A549 (cell line): Measurements from ENCODE around the gene TCF12. TPM values are rescaled to one million over a fixed set of nuclear protein-coding genes. Genes with fewer than 3 reads are reported as not detected.
A peak's percentile ranks its signal among the peaks of the same experiment; 100 is the strongest.

Experiments
- ATAC-seq, 2 experiments: fragments of 200-7000 bp in 1 of 2; fragments of >200 bp in 1 of 2; cut with Nextera tagmentation in 1 of 2; cut with Tn5 transposase in 1 of 2; 3 replicates each; pipeline versions ENCODE4 v1.8.0 to v1.9.1; 2018 to 2020; ENCODE audit warnings: mild to moderate bottlenecking in 1 of 2, moderate library complexity in 1 of 2
- CTCF ChIA-PET: fragments of 300-600 bp; sonication (Branson Sonifier 250); formaldehyde crosslinking; extraction: SDS; loops from one replicate; lab custom pipeline; 2021; ENCODE audit warnings: antibody characterized with exemption, inconsistent platforms; lab: Yijun Ruan, JAX
- POLR2A ChIA-PET: fragments of 350-600 bp; formaldehyde crosslinking; extraction: SDS; loops from one replicate; lab custom pipeline; 2021; ENCODE audit warnings: antibody characterized with exemption, inconsistent platforms; lab: Yijun Ruan, JAX
- DNase-seq, 2 experiments: peaks; one replicate each; pipeline versions ENCODE4 v3.0.0 to v3.0.0-alpha.2; 2011 to 2016; ENCODE audit warnings: low read depth in 1 of 2, low spot score in 1 of 2
- FAIRE-seq: peaks from 2 replicates; lab custom pipeline; 2011; peaks lifted over from hg19 to GRCh38; lab: Jason Lieb, UNC
- H3K27ac ChIP-seq, 2 experiments: fragments of >200 bp; sonication (Bioruptor Twin); formaldehyde crosslinking; 3 replicates each; pipeline ENCODE4 v1.5.1; 2016 to 2017
- H3K4me1 ChIP-seq: fragments of >200 bp; sonication (Bioruptor Twin); formaldehyde crosslinking; 3 replicates; pipeline ENCODE4 v1.6.1; 2016
- H3K4me2 ChIP-seq: fragments of >200 bp; sonication (Bioruptor Twin); formaldehyde crosslinking; 3 replicates; pipeline ENCODE4 v1.6.1; 2016
- H3K4me3 ChIP-seq: fragments of >200 bp; sonication (Bioruptor Twin); formaldehyde crosslinking; 3 replicates; pipeline ENCODE4 v1.5.1; 2016
- H3K9me3 ChIP-seq: fragments of >200 bp; sonication (Bioruptor Twin); formaldehyde crosslinking; 3 replicates; pipeline ENCODE4 v1.6.1; 2016
- CEBPB ChIP-seq, 2 experiments: fragments of >200 bp in 1 of 2; sonication (Bioruptor Twin) in 1 of 2; formaldehyde crosslinking in 1 of 2; IDR thresholded peaks; 2 replicates each; pipeline ENCODE4 v1.6.1; 2012 to 2016
- CHD2 ChIP-seq: fragments of 150-350 bp; IDR thresholded peaks from 2 replicates; pipeline ENCODE4 v1.6.1; 2014; ENCODE audit warnings: low read length; ENCODE audit not compliant: partially characterized antibody
- EHMT2 ChIP-seq: fragments of 200-600 bp; sonication (generic); IDR thresholded peaks from 2 replicates; pipeline ENCODE4 v1.6.1; 2016; ENCODE audit warnings: antibody characterized with exemption, low read depth, mild to moderate bottlenecking, moderate library complexity
- FOSL2 ChIP-seq, 2 experiments: fragments of 450-650 bp in 1 of 2; fragments of >200 bp in 1 of 2; sonication (Bioruptor Twin) in 1 of 2; formaldehyde crosslinking; IDR thresholded peaks; 2 replicates each; pipeline versions ENCODE4 v1.5.0 to v1.6.1; 2016 to 2020; ENCODE audit warnings: mild to moderate bottlenecking in 1 of 2, moderate library complexity in 1 of 2
- HDAC2 ChIP-seq: fragments of 200-600 bp; sonication (generic); IDR thresholded peaks from 2 replicates; pipeline ENCODE4 v1.6.1; 2016
- HOXB13 ChIP-seq: fragments of 250-450 bp; sonication (Bioruptor Pico); IDR thresholded peaks from 2 replicates; pipeline ENCODE4 v1.5.0; 2020; ENCODE audit warnings: low read depth, mild to moderate bottlenecking, moderate library complexity
- JUN ChIP-seq, 2 experiments: fragments of >200 bp; sonication (Bioruptor Twin); formaldehyde crosslinking; IDR thresholded peaks; 2 replicates in 1 of 2; 3 replicates in 1 of 2; pipeline ENCODE4 v1.6.1; 2016 to 2017
- MAZ ChIP-seq: fragments of 150-350 bp; IDR thresholded peaks from 2 replicates; pipeline ENCODE4 v1.6.1; 2014; ENCODE audit warnings: antibody characterized with exemption, low read depth, low read length, borderline replicate concordance
- MYC ChIP-seq: IDR thresholded peaks from 2 replicates; pipeline ENCODE4 v1.6.1; 2012; ENCODE audit warnings: mild to moderate bottlenecking, inconsistent platforms, low read length, improper control_type of control experiment, borderline replicate concordance
- POLR2A ChIP-seq: IDR thresholded peaks from 2 replicates; pipeline ENCODE4 v1.6.1; 2012; ENCODE audit warnings: mild to moderate bottlenecking, low read length
- POLR2AphosphoS2 ChIP-seq: conservative IDR thresholded peaks from 2 replicates; pipeline ENCODE4 v1.6.1; 2012; ENCODE audit warnings: low read length, improper control_type of control experiment, inconsistent platforms
- RARB ChIP-seq: fragments of 250-450 bp; sonication (Bioruptor Pico); IDR thresholded peaks from 2 replicates; pipeline ENCODE4 v1.8.0; 2021; ENCODE audit warnings: mild to moderate bottlenecking, moderate library complexity
- RFX5 ChIP-seq: fragments of 450-650 bp; IDR thresholded peaks from 2 replicates; pipeline ENCODE4 v1.7.1; 2014; ENCODE audit warnings: antibody characterized with exemption, mild to moderate bottlenecking, moderate library complexity
- RNF2 ChIP-seq: fragments of 200-600 bp; sonication (generic); IDR thresholded peaks from 2 replicates; pipeline ENCODE4 v1.6.1; 2016; ENCODE audit warnings: low read depth, mild to moderate bottlenecking, antibody characterized with exemption, moderate library complexity, borderline replicate concordance
- SREBF2 ChIP-seq: fragments of 450-650 bp; IDR thresholded peaks from 2 replicates; pipeline ENCODE4 v1.6.1; 2014; ENCODE audit warnings: mild to moderate bottlenecking, moderate library complexity
- ZFP36 ChIP-seq: fragments of 450-650 bp; IDR thresholded peaks from 2 replicates; pipeline ENCODE4 v1.6.1; 2014; ENCODE audit warnings: borderline replicate concordance; ENCODE audit not compliant: partially characterized antibody
- WGBS: methylation state at CpG from one replicate; pipeline ENCODE4 v1.1.6; 2017; ENCODE audit errors: missing lambda C conversion rate; 5-methylcytosine and 5-hydroxymethylcytosine counted together
- polyA plus RNA-seq, 4 experiments: library from polyadenylated mRNA; depleted of rRNA in 3 of 4; stranded (reverse); fragments of >200 nt; fragmentation: RNase III in 1 of 4; extraction: RNeasy Plus Mini Kit Qiagen cat#74134 plus additional on column Dnase treatment in 1 of 4; gene quantifications; 2 replicates in 3 of 4; 3 replicates in 1 of 4; pipeline ENCODE4 v1.2.3, GENCODE V29; 2011 to 2017
- TF ChIP-seq, protein P1 (sequence below): fragments of 250-450 bp; sonication (Bioruptor Pico); IDR thresholded peaks from 2 replicates; pipeline ENCODE4 v1.5.0; 2020; ENCODE audit warnings: low read depth, mild to moderate bottlenecking, moderate library complexity
- TF ChIP-seq, protein P2 (sequence below): fragments of 250-450 bp; sonication (Bioruptor Pico); IDR thresholded peaks from 2 replicates; pipeline ENCODE4 v1.5.0; 2021; ENCODE audit warnings: mild to moderate bottlenecking, moderate library complexity, borderline replicate concordance
- TF ChIP-seq, protein P3 (sequence below): IDR thresholded peaks from 2 replicates; pipeline ENCODE4 v1.6.1; 2012; ENCODE audit warnings: low read depth, borderline replicate concordance
- TF ChIP-seq, protein P4 (sequence below): IDR thresholded peaks from 2 replicates; pipeline ENCODE4 v1.6.1; 2012

Gene TCF12
- polyA plus RNA-seq, 2 of the 4 experiments (the other 2 are of a cell fraction), result 36.3 to 121 TPM

DNA sequence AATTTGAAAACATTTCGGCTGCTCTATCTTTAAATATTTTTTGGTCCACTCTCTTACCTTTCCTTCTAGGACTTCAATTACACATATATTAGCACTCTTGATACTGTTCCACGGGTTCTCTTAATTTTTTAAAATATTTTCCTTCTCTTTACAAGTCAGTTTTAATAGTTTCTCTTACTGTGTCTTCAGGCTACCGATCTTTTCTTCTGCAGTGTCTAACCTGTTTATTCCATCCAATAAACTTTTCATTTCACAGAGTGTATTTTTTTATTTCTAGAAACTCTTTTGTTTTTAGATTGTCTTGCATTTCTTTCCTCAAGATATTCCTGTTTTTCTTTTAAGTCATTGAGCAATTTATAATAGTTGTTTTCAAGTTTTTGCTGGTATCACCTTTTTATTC is 27.7 kb downstream of the TCF12 start:
- Histone ChIP-seq H3K4me3 (no peak overlapping the region), H3K4me2 (no peak overlapping the region), H3K27ac (no peak overlapping the region), H3K9me3 (peaks cover 16% of the 10 kb centered on the region; the same call in 1 of the 3 replicates), H3K4me1 (peaks cover 10% of the 10 kb centered on the region; the same call in 1 of the 3 replicates)
- FAIRE-seq, result no peak
- DNase-seq, result no peak
- ChIA-PET POLR2A (no interaction called here), CTCF (no interaction called here)
- WGBS, result 88% methylated on average over 3 of the region's 3 CpGs
- TF ChIP-seq SREBF2 (no peak), JUN (IDR thresholded peaks at IDR 0.05) (no peak), RNF2 (no peak)
- ATAC-seq, result no peak

DNA sequence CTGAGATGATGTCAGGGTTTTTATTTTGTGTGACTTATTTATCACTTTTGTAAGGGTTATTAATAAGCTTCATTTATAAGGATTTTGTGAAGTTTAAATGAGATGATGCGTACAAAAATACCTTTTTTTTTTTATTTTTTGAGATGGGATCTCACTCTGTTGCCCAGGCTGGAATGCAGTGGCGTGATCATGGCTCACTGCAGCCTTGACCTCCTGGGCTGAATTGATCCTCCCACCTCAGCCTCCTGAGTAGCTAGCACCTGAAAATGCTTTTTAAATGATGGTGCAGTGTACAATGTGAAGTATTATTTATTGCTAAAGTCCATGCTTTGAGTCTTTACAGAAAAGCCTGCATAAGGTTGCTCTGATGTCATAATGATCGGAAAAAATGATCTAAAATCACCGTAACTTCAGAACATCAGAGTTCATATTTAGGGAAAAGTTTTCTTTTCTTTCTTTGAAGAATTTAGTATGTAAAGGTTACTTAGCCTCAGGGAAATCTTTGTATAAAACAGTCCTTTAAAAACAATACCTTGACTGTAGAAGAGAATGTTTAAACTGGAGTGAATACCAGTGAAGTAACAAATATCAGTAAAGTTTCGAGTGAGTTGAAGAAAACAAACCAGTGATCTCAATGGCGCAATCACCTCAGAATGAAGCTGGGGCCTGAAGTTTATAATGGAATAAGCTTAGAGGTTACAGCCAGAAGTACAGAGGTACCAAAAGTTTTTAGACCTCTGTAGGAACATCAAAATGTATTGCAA is 29.7 kb downstream of the TCF12 start:
- no peak for ATAC-seq
- H3K4me2 ChIP-seq, result 0 out of 3 replicates have a peak overlapping the region, but pooled peaks have one; percentile 2
- POLR2A ChIA-PET, result no interaction called here
- WGBS, result 81% methylated on average over 6 of the region's 6 CpGs
- FAIRE-seq, result no peak
- H3K4me1 ChIP-seq, result peaks cover 10% of the 10 kb centered on the region; the same call in 1 of the 3 replicates
- TF ChIP-seq CEBPB (IDR thresholded peaks at IDR 0.05), result peak in 1 of 2 experiments; percentile 58; a peak in 1 of 4 replicates
- no peak for TF ChIP-seq HDAC2
- TF ChIP-seq, protein P1, sequence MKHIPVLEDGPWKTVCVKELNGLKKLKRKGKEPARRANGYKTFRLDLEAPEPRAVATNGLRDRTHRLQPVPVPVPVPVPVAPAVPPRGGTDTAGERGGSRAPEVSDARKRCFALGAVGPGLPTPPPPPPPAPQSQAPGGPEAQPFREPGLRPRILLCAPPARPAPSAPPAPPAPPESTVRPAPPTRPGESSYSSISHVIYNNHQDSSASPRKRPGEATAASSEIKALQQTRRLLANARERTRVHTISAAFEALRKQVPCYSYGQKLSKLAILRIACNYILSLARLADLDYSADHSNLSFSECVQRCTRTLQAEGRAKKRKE (CRISPR knock-in tag), result no peak
- TF ChIP-seq POLR2A, result no peak
- TF ChIP-seq MAZ, result no peak
- TF ChIP-seq RARB, result no peak
- no peak overlapping the region for H3K27ac ChIP-seq
- H3K4me3 ChIP-seq, result no peak overlapping the region
- peaks cover 16% of the 10 kb centered on the region; the same call in 1 of the 3 replicates for H3K9me3 ChIP-seq
- DNase-seq, result no peak
- CTCF ChIA-PET, result interaction anchor here (0.6 to 2.6 kb wide), 4 partner anchors 30 to 393 kb away, joined by 3 to 8 read pairs (median 3); partner anchors contain the start of gene TCF12

DNA sequence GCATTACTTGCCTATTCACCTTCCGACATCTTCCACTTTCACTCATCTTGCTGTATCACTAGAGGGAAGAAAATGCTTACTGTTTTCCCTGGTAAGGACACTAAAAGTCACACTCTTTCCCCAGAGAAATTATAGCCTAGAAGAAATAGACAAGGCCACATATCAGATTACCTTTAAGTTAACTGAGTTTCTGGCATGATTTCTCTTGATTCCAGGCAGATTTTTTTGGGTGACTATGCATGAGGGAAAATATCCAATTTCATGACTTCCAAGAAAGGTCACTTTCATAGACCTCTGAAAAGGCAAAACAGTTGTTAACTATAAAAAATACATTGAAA is 30.3 kb downstream of the TCF12 start:
- POLR2A ChIA-PET, result no interaction called here
- TF ChIP-seq POLR2A (no peak), HOXB13 (CRISPR knock-in tag) (no peak), CHD2 (no peak), EHMT2 (no peak), RFX5 (no peak), CEBPB (IDR thresholded peaks at IDR 0.05) (no peak), ZFP36 (no peak), FOSL2 (IDR thresholded peaks at IDR 0.05) (no peak), FOSL2 (CRISPR knock-in tag; IDR thresholded peaks at IDR 0.05) (no peak), MYC (no peak), POLR2AphosphoS2 (no peak)
- TF ChIP-seq, protein P2, sequence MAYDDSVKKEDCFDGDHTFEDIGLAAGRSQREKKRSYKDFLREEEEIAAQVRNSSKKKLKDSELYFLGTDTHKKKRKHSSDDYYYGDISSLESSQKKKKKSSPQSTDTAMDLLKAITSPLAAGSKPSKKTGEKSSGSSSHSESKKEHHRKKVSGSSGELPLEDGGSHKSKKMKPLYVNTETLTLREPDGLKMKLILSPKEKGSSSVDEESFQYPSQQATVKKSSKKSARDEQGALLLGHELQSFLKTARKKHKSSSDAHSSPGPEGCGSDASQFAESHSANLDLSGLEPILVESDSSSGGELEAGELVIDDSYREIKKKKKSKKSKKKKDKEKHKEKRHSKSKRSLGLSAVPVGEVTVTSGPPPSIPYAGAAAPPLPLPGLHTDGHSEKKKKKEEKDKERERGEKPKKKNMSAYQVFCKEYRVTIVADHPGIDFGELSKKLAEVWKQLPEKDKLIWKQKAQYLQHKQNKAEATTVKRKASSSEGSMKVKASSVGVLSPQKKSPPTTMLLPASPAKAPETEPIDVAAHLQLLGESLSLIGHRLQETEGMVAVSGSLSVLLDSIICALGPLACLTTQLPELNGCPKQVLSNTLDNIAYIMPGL (CRISPR knock-in tag), result no peak
- TF ChIP-seq, protein P3, sequence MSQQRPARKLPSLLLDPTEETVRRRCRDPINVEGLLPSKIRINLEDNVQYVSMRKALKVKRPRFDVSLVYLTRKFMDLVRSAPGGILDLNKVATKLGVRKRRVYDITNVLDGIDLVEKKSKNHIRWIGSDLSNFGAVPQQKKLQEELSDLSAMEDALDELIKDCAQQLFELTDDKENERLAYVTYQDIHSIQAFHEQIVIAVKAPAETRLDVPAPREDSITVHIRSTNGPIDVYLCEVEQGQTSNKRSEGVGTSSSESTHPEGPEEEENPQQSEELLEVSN, result no peak
- TF ChIP-seq, protein P4, sequence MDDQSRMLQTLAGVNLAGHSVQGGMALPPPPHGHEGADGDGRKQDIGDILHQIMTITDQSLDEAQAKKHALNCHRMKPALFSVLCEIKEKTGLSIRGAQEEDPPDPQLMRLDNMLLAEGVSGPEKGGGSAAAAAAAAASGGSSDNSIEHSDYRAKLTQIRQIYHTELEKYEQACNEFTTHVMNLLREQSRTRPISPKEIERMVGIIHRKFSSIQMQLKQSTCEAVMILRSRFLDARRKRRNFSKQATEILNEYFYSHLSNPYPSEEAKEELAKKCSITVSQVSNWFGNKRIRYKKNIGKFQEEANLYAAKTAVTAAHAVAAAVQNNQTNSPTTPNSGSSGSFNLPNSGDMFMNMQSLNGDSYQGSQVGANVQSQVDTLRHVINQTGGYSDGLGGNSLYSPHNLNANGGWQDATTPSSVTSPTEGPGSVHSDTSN, result no peak
- 96% methylated on average over 1 of the region's 1 CpG for WGBS
- Histone ChIP-seq H3K4me1 (peaks cover 10% of the 10 kb centered on the region; the same call in 1 of the 3 replicates), H3K27ac (no peak overlapping the region), H3K9me3 (peaks cover 16% of the 10 kb centered on the region; the same call in 1 of the 3 replicates), H3K4me2 (0 out of 3 replicates have a peak overlapping the region, but pooled peaks have one; percentile 2), H3K4me3 (no peak overlapping the region)
- CTCF ChIA-PET, result interaction anchor here (1.1 to 2.6 kb wide), 2 partner anchors 31 to 190 kb away, joined by 3 to 8 read pairs; partner anchors contain the start of gene TCF12
- ATAC-seq (no peak), FAIRE-seq (peak; percentile 49), DNase-seq (no peak)
